NT2/D1 (cell line): Measurements from ENCODE around the gene ACAP1.

ENCODE experiments used
- SUZ12 ChIP-seq: IDR thresholded peaks from 2 replicates; pipeline ENCODE4 v1.6.1; 2011; ENCODE audit not compliant: insufficient read length, insufficient read depth; ENCODE audit errors: extremely low read depth
- YY1 ChIP-seq: IDR thresholded peaks from 2 replicates; pipeline ENCODE4 v1.6.1; 2011; ENCODE audit not compliant: insufficient read length, insufficient read depth
- ZNF274 ChIP-seq: IDR thresholded peaks from 2 replicates; pipeline ENCODE4 v1.6.1; 2011; ENCODE audit warnings: mild to moderate bottlenecking, low read depth, low read length

DNA sequence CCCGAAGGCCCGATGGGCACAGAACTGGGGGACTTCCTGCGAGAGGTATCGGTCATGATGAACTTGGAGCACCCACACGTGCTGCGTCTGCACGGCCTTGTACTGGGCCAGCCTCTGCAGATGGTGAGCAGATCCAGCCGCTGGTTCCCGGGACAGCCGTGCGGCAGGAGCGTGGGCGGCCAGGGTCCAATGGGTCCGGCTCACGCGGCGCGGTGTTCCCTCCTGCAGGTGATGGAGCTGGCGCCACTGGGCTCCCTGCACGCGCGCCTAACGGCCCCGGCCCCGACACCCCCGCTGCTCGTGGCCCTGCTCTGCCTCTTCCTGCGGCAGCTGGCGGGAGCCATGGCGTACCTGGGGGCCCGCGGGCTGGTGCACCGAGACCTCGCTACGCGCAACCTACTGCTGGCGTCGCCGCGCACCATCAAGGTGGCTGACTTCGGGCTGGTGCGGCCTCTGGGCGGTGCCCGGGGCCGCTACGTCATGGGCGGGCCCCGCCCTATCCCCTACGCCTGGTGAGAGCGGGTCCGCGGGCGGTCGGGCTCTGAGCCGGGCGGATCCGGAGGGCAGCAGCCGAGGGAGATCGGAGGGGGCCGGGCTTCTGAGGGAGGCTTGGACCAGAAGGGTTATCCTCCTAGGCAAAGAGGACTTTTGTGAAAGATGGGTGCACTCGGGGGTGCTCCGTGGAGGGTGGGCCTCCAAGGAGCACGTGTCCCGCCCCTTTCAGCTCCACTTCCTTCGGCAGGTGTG, 47.6 kb downstream of the ACAP1 start:
- no peak for TF ChIP-seq SUZ12
- no peak for TF ChIP-seq ZNF274
- TF ChIP-seq YY1, result no peak
